SHP77 treated with DMSO at 0.1 percent for 48 hours (cell line): ENCODE measurements around the gene ZNF318.
A peak's percentile ranks its signal among the peaks of the same experiment; 100 is the strongest.
"Not testable (repeated sequence)": the region's sequence is repeated elsewhere in the genome, so short reads cannot be mapped to it uniquely, and the experiment has no call there.

Experiments used
- DNase-seq: peaks from one replicate; lab custom pipeline; 2025; lab: John Stamatoyannopoulos, UW

ZNF318 gene

DNA sequence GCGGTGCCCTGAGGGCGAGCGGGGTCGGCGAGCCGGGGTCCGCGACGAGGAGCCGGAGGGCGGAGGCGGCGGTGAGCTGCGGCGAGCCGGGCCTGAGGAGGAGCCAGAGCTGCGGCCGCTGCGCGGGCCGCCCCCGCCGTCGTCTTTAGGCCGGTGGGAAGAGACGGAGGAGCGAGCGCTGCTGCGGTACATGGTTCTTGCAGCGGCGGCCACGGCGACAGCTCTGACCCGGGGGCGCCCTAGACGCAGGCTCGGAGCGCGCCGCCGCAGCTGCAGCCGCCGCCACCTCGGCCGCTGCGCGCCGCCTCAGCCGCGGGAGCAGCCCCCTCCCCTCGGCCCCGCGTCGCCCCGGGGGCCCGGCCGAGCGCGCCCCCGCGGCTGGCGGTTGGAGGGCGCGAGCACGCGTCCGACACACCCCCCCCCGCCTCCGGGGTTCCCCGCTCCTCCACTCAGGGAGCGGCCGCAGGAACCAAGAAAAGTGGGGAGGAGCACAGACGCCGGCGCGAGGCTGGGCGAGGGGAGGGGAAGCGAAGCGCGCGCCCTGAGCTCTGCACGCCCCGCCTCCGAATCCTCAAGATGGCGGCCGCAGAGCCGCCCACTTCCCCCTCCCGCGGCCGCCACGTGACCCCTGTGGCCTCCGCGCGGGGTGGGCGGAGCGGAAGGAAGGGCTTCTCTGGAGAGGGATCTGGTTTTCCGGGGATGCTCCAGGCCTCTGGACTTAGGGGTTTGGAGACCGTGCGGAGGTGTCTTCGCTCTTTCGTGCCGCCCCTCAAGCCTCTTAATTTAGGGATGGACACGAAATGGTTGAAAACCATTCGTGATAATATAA lies at the start of gene ZNF318:
ZNF318 (minus strand) TSS at position 474 of the 829 bp plus-strand sequence; CDS start at position 192, 282 bp downstream.
- peak; percentile 92 for DNase-seq

- DNase-seq, result no peak
These were observed 47.5 kb upstream of the ZNF318 start for GRCh38 chr6:43416935-43417334.

DNA sequence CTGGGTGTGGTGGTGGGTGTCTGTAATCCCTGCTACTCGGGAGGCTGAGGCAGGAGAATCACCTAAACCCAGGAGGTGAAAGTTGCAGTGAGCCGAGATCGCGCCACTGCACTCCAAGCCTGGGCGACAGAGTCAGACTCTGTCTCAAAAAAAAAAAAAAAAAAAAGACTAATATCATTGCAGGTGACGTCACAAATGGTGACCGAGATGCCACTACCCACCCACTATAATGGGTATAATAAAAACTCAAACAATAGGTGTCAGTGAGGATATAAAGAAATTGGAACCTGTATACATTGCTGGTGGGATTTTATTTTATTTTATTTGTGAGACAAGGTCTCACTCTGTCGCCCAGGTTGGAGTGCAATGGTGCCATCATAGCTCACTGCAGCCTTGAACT lies 45.8 kb upstream of the ZNF318 start:
- not testable (repeated sequence) for DNase-seq

DNA sequence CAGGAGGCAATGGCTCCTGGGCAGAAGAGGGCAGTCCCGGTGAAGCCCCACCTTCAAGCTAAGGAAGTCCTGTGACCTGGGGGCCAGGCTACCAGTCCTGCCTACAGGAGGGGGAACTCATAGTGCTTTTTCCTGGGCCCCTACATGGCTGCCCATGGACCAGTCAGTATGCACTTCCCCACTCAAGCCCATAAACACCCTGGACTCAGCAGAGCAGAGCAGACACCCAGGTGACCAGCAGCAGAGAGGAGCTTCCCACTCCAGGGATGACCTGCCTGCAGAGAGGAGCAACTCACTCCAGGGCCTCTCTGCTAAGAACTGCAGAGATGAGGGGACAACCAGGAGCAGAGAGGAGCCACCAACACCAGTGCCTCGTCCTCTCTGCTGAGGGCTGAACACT lies 43.6 kb upstream of the ZNF318 start:
- no peak for DNase-seq

GRCh38 chr6:43412541-43412940 lies 43.1 kb upstream of the ZNF318 start:
- no peak for DNase-seq

GRCh38 chr6:43410776-43411175 lies 41.3 kb upstream of the ZNF318 start:
- not testable (repeated sequence) for DNase-seq

GRCh38 chr6:43408259-43408658 lies 38.8 kb upstream of the ZNF318 start:
- DNase-seq, result no peak

GRCh38 chr6:43407296-43407695 lies 37.8 kb upstream of the ZNF318 start:
- no peak for DNase-seq

DNA sequence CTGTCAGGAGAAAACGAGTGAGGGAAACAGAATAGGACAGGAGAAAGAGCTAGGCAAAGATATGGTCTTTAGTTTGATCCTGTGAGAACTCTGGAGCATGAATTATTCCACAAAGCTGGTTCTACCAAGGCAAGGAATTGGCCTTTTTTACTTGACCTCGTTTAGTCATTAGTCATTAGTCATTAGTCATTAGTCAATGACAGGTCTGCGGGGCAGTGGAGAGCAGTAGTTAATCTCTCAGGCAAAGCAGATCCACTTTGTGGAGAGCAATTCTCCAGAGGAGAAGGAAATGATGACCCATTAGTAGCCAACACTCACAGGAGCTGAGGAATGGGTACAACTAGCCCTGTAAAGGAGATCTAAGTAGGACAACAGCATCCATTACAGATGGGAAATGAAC lies 35.9 kb upstream of the ZNF318 start:
- DNase-seq, result no peak

DNA sequence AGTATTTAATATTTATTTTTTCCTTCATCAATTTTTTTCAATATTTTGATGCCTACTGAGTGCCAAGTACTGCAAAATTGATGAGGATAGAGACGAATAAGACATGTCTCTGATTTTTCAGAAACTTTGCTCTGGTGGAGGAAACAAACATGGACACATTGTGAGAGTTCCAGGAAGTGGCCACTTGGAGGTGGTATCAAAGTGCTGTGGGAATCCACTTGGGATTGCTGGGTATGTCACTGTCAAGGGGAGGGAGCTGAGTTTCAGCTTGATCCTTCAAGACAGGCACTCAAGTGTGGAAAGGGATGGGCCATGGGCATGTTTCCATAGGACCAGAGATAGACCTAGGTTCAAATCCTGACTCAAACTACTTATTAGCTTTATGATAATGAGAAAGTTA lies 33.4 kb upstream of the ZNF318 start:
- no peak for DNase-seq

DNA sequence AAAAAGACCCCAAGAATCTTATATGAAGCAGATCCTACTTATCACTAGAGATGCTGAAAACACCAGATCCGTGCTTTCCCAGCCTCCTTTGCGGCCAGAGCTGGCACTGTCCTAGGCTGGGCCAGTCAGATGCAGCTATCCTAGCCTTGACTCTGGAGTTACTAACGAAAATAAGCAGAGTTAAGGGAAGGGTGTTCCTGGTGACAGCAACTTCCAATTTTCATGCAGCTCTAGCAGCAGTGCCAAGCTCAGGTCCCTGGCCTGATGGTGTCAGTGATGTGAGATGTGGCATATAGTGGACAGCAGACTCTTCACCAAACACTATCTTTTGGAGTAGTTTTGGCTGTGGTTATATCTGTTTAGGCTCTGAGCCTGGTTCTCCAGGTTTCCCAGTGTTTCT lies 32.3 kb upstream of the ZNF318 start:
- DNase-seq, result no peak

DNA sequence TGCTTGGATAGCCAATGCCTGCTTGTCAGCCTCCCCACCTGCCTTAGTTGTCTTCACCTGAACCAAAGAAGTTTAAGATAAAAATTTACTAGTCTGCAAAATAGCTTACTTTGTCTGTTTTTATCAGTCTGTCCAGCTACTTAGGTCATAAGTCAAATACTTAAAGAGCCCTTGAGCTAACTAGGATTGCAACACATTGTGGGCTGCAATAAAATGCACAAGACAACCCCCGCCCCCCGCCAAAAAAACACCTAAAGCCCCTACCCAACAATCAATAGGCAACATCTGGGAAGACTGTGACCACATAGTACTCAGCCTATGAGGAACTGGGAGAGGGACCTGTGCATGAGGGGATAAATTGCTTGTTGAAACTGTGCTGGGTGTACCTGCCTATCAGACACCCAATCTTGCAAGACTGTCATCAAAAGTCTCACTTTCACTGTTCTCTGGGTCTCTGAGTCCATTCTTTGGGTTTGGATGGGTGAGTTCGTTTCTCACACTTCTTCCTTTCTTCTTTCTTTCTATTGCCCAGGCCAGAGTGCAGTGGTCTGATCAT lies 30.6 kb upstream of the ZNF318 start:
- no peak for DNase-seq

- DNase-seq, result no peak
These were observed 27.1 kb upstream of the ZNF318 start for GRCh38 chr6:43396408-43397149.

DNA sequence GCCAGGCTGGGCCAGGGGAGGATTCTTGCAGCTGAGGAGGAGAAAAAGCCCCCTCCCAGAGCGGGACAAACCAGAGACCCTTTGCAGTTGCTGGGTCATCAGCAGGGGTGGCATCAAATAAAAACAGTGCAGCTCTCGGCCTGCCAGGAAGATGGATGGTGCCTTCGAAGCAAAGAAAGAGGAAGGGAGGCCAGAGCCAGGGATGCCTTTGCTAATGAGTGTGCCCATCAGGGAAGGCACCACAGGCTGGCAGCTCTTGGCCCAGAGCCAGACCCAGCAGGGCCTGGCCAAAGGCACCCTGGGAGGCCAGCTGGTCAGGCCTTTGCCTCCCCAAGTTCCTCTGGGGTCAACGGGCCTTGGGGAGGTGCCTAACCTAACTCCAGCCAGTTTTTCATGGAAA lies 26.3 kb upstream of the ZNF318 start:
- DNase-seq, result no peak

GRCh38 chr6:43394982-43395381 lies 25.5 kb upstream of the ZNF318 start:
- DNase-seq, result no peak

GRCh38 chr6:43393602-43394001 lies 24.2 kb upstream of the ZNF318 start:
- no peak for DNase-seq

GRCh38 chr6:43393133-43393532 lies 23.7 kb upstream of the ZNF318 start:
- DNase-seq, result not testable (repeated sequence)

GRCh38 chr6:43391440-43392031 lies 22.1 kb upstream of the ZNF318 start:
- DNase-seq, result no peak

DNA sequence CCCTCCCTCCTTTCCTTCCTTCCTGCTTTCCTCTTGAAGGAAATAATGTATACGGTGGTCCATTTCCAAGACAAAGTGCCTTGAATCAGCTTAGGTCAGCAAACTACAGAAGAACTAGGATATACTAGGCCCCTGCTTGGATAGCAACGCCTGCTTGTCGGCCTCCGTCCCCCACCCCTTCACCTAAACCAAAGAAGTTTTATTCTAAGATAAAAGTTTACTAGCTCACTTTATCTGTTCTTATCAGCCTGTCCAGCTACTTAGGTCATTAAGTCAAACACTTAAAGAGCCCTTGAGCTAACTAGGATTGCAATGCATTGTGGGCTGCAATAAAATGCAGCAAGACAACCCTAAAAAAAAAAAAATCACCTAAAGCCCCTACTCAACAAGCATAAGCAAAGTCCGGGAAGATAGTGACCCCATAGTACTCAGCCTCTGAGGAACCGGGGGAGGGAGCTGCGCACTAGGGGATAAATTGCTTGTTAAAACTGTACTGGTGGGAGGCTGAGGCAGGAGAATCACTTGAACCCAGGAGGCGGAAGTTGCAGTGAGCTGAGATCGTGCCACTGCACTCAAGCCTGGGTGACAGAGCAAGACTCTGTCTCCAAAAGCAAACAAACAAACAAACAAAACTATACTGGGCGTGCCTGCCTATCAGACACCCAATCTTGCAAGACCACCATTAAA lies 21.4 kb upstream of the ZNF318 start:
- not testable (repeated sequence) for DNase-seq

DNA sequence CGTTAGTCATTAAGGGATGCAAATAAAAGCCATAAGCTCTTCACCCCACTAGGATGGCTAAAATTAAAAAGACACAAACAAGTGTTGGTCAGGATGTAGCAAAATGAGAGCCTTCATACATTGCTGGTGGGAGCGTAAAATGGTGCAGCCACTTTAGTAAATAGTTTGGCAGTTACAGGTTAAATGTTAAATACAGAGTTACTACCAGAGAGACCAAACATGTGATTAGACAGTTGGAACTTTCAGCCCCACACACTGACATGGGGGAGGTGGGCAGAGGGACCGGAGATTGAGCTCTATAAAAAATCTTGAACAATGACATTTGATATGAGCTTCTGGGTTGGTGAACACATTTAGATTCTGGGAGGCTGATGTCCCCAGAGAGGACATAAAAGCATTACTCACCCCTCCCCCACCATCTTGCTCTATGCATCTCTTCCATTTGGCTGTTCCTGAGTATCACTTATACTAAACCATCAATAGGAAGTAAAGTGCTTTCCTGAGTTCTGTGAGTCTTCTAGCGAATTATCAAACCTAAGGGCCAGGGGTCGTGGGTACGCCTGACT lies 20.4 kb upstream of the ZNF318 start:
- DNase-seq, result no peak

GRCh38 chr6:43386492-43386891 lies 17.0 kb upstream of the ZNF318 start:
- DNase-seq, result no peak
